Esophagus muscularis mucosa (tissue), 4 donors: Measurements from ENCODE around the gene LSS.

ENCODE experiments used
- EP300 ChIP-seq: sonication (generic); formaldehyde crosslinking; IDR thresholded peaks from one replicate; pipeline ENCODE4 v1.6.1; 2017; ENCODE audit warnings: antibody characterized with exemption
- POLR2A ChIP-seq: fragments of 450-650 bp; IDR thresholded peaks from one replicate; pipeline ENCODE4 v1.6.1; 2017; ENCODE audit warnings: antibody characterized with exemption, moderate library complexity, mild to moderate bottlenecking, low read depth
- POLR2AphosphoS5 ChIP-seq, 2 donors: sonication (generic); formaldehyde crosslinking; IDR thresholded peaks; one replicate each; pipeline ENCODE4 v1.6.1; 2017; ENCODE audit warnings: antibody characterized with exemption in 2 of 2
- TF ChIP-seq, protein P1 (sequence below), 3 experiments: fragments of 200-600 bp in 2 of 3; fragments of 450-650 bp in 1 of 3; sonication (generic) in 2 of 3; IDR thresholded peaks; one replicate each; pipeline ENCODE4 v1.5.1; 2017 to 2019; ENCODE audit warnings: antibody characterized with exemption in 3 of 3, mild to moderate bottlenecking in 2 of 3, moderate library complexity in 1 of 3

DNA sequence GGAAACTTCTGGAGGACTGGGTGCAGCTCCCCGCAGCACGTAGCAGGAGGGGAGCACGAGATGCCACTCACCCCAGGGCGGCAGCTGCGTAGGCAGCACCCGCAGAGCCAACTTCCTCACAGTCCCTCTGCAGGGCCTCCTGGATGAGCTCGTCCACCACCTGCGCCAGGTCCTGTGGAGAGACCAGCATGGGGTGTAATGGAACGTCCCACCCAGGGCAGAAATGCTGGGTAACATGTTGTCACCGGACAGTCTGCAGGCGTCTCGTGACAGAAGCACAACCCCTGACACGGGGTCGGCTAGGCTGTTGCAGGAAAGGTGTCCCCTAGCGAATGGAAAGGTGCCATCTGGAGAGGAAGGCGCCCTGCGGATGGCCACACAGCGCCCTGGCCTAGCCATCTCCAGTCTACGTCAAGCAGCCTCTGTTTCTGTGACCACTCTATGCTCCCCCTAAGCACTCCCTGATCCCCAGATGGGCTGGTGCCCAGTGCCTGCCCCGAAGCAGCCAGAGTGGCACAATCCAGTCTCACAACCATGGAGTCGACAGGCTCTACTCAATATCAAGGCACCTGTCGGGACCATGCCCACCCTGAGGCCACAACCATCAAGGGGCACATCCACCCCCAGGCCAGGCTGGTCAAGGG lies 35.6 kb upstream of the LSS start:
- TF ChIP-seq POLR2A (no peak), EP300 (no peak), POLR2AphosphoS5 (IDR thresholded peaks at IDR 0.05) (no peak)
- TF ChIP-seq, protein P1, sequence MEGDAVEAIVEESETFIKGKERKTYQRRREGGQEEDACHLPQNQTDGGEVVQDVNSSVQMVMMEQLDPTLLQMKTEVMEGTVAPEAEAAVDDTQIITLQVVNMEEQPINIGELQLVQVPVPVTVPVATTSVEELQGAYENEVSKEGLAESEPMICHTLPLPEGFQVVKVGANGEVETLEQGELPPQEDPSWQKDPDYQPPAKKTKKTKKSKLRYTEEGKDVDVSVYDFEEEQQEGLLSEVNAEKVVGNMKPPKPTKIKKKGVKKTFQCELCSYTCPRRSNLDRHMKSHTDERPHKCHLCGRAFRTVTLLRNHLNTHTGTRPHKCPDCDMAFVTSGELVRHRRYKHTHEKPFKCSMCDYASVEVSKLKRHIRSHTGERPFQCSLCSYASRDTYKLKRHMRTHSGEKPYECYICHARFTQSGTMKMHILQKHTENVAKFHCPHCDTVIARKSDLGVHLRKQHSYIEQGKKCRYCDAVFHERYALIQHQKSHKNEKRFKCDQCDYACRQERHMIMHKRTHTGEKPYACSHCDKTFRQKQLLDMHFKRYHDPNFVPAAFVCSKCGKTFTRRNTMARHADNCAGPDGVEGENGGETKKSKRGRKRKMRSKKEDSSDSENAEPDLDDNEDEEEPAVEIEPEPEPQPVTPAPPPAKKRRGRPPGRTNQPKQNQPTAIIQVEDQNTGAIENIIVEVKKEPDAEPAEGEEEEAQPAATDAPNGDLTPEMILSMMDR (IDR thresholded peaks at IDR 0.05): no peak
